Spleen (tissue), 11 donors: ENCODE data around the gene ATXN1. TPM values are rescaled to one million over a fixed set of nuclear protein-coding genes. Genes with fewer than 3 reads are reported as not detected.

Experiments used
- DNase-seq: peaks from one replicate; pipeline ENCODE4 v3.0.0-alpha.2; 2020
- H3K27ac ChIP-seq, 8 donors: fragments of 200-600 bp; sonication (generic) in 7 of 8; 1 replicate in 4 of 8; 2 replicates in 4 of 8; pipeline versions ENCODE4 v1.5.0 to v1.8.0; 2016 to 2021; ENCODE audit warnings: inconsistent platforms in 4 of 8, mild to moderate bottlenecking in 4 of 8, moderate library complexity in 1 of 8
- H3K27me3 ChIP-seq, 7 donors: fragments of 200-600 bp; sonication (generic) in 6 of 7; replicated peaks in 1 of 7; 1 replicate in 4 of 7; 2 replicates in 3 of 7; pipeline versions ENCODE4 v1.5.0 to v1.8.0; 2016 to 2021; ENCODE audit warnings: inconsistent platforms in 3 of 7, mild to moderate bottlenecking in 1 of 7
- H3K36me3 ChIP-seq, 6 donors: fragments of 200-600 bp; sonication (generic) in 5 of 6; 1 replicate in 4 of 6; 2 replicates in 2 of 6; pipeline versions ENCODE4 v1.5.0 to v1.8.0; 2016 to 2021; ENCODE audit warnings: inconsistent platforms in 2 of 6
- H3K4me1 ChIP-seq, 6 donors: fragments of 200-600 bp; sonication (generic) in 5 of 6; 1 replicate in 3 of 6; 2 replicates in 3 of 6; pipeline versions ENCODE4 v1.5.0 to v1.8.0; 2016 to 2021; ENCODE audit warnings: inconsistent platforms in 3 of 6
- H3K4me3 ChIP-seq, 8 donors: fragments of 200-600 bp; sonication (generic) in 7 of 8; 1 replicate in 4 of 8; 2 replicates in 4 of 8; pipeline versions ENCODE4 v1.5.0 to v1.8.0; 2016 to 2021; ENCODE audit warnings: inconsistent platforms in 4 of 8, mild to moderate bottlenecking in 4 of 8, moderate library complexity in 2 of 8
- H3K9me3 ChIP-seq, 8 donors: fragments of 200-600 bp; sonication (generic) in 7 of 8; 1 replicate in 4 of 8; 2 replicates in 4 of 8; pipeline versions ENCODE4 v1.5.0 to v1.8.0; 2016 to 2021; ENCODE audit warnings: inconsistent platforms in 4 of 8
- POLR2A ChIP-seq, 3 donors: fragments of 450-650 bp; IDR thresholded peaks; one replicate each; pipeline ENCODE4 v1.5.1; 2017; ENCODE audit warnings: antibody characterized with exemption in 3 of 3, mild to moderate bottlenecking in 1 of 3
- POLR2AphosphoS5 ChIP-seq, 3 donors: sonication (generic); formaldehyde crosslinking; IDR thresholded peaks; one replicate each; pipeline ENCODE4 v1.5.1; 2017; ENCODE audit warnings: antibody characterized with exemption in 3 of 3
- WGBS, 5 donors: extraction: QIAGEN DNeasy Blood & Tissue Kit in 3 of 5; methylation state at CpG; one replicate each; pipeline versions ENCODE4 v1.1.5 to v1.1.7; 2013 to 2018; 5-methylcytosine and 5-hydroxymethylcytosine counted together
- intact Hi-C: fragments of 100-400 bp; cut with DNase I; formaldehyde crosslinking; loops from one replicate; pipeline ENCODE4 v1.15.0; 2023; ENCODE audit warnings: low total_unique reads
- polyA plus RNA-seq, 3 donors: library from polyadenylated mRNA; stranded (reverse); fragments of 200-250 nt; gene quantifications; one replicate each; pipeline ENCODE4 v1.2.1, GENCODE V29; 2013
- total RNA-seq, 7 donors: library from RNA; depleted of rRNA in 3 of 7; stranded (reverse); fragments of >200 nt in 3 of 7; fragmentation: NEBNext Ultra II Directional in 4 of 7; extraction: Animal tissue kit (Norgen Biotek cat#: 25700) in 4 of 7; gene quantifications; one replicate each; pipeline versions ENCODE4 v1.1.0 to v1.2.1, GENCODE V29; 2016 to 2021
- TF ChIP-seq, protein P1 (sequence below), 11 experiments: fragments of 200-600 bp in 7 of 11; fragments of 450-650 bp in 4 of 11; sonication (generic) in 4 of 11; IDR thresholded peaks in 8 of 11; conservative IDR thresholded peaks in 3 of 11; 1 replicate in 7 of 11; 2 replicates in 4 of 11; pipeline versions ENCODE4 v1.4.0 to v1.8.0; 2016 to 2021; ENCODE audit warnings: antibody characterized with exemption in 11 of 11, inconsistent platforms in 4 of 11, mild to moderate bottlenecking in 1 of 11
- donor health status: healthy with polysubstance abuse.
- donor health status: DM: no; HTN: no; CAD: no; lungs with moderate emphysema.
- donor health status: DM: no; HTN: no; CAD: no.
- donor health status: Bipolar disorder and iron deficiency.
- donor health status: healthy.
- donor health status: DM: no; HTN: no; CAD: no.
- donor health status: DM: yes; HTN: yes; CAD: no.

The ATXN1 gene
- total and polyA plus RNA-seq, 10 donors: 3.5 to 123 (median 73.9) TPM

DNA sequence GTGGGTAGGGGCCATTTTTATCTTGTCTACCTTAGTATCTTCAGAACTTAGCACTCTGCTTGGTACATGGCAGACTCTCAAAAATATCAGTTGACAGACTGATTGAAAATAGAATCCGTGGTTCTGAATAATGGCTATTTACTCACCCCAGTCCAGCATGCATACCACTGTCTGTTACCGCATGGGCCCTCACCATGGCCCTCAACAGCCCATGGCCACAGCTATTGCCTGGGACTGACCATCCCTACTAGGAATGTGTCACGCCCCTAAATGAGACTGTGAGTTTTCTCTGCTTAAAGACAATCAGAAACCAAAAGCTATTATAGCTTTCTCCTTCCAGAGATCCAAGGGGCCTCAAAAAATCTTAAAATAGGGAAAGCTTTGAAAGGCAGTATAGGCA is 207.7 kb downstream of the ATXN1 start:
- Histone ChIP-seq H3K27ac (no peak overlapping the region), H3K4me1 (no peaks in the 10 kb centered on the region), H3K4me3 (no peak overlapping the region), H3K9me3 (no peaks in the 10 kb centered on the region), H3K27me3 (no peaks in the 10 kb centered on the region), H3K36me3 (peaks cover 0 to 37% (median 0%) of the 10 kb centered on the region in 6 donors)
- TF ChIP-seq POLR2AphosphoS5 (IDR thresholded peaks at IDR 0.05) (no peak), POLR2A (IDR thresholded peaks at IDR 0.05) (no peak)
- TF ChIP-seq, protein P1, sequence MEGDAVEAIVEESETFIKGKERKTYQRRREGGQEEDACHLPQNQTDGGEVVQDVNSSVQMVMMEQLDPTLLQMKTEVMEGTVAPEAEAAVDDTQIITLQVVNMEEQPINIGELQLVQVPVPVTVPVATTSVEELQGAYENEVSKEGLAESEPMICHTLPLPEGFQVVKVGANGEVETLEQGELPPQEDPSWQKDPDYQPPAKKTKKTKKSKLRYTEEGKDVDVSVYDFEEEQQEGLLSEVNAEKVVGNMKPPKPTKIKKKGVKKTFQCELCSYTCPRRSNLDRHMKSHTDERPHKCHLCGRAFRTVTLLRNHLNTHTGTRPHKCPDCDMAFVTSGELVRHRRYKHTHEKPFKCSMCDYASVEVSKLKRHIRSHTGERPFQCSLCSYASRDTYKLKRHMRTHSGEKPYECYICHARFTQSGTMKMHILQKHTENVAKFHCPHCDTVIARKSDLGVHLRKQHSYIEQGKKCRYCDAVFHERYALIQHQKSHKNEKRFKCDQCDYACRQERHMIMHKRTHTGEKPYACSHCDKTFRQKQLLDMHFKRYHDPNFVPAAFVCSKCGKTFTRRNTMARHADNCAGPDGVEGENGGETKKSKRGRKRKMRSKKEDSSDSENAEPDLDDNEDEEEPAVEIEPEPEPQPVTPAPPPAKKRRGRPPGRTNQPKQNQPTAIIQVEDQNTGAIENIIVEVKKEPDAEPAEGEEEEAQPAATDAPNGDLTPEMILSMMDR (IDR thresholded peaks at IDR 0.05 in 8 of 11, conservative IDR thresholded peaks at IDR 0.05 in 3 of 11): no peak
- no peak for DNase-seq
- intact Hi-C loops: no loop called here
- WGBS, 5 donors: 97 to 100% (median 98%) methylated on average over 3 of the region's 3 CpGs

GRCh38 chr6:16551466-16551865 is 209.8 kb downstream of the ATXN1 start:
- Histone ChIP-seq H3K4me3 (no peak overlapping the region), H3K4me1 (no peaks in the 10 kb centered on the region), H3K36me3 (peaks cover 0 to 54% (median 0%) of the 10 kb centered on the region in 6 donors), H3K27ac (no peak overlapping the region), H3K27me3 (no peaks in the 10 kb centered on the region), H3K9me3 (no peaks in the 10 kb centered on the region)
- intact Hi-C loops: no loop called here
- DNase-seq: no peak
- WGBS, 5 donors: 92 to 94% (median 93%) methylated on average over 6 of the region's 6 CpGs
- TF ChIP-seq POLR2AphosphoS5 (IDR thresholded peaks at IDR 0.05) (no peak), POLR2A (IDR thresholded peaks at IDR 0.05) (no peak)
- TF ChIP-seq, protein P1 (IDR thresholded peaks at IDR 0.05 in 8 of 11, conservative IDR thresholded peaks at IDR 0.05 in 3 of 11): no peak

GRCh38 chr6:16548121-16548520 is 213.1 kb downstream of the ATXN1 start:
- intact Hi-C loops: no loop called here
- H3K4me1 ChIP-seq: no peaks in the 10 kb centered on the region

GRCh38 chr6:16547587-16547986 is 213.7 kb downstream of the ATXN1 start:
- intact Hi-C loops: no loop called here
- no peaks in the 10 kb centered on the region for H3K27me3 ChIP-seq
- no peaks in the 10 kb centered on the region for H3K9me3 ChIP-seq
- WGBS, 5 donors: 83 to 92% (median 88%) methylated on average over 4 of the region's 4 CpGs
- TF ChIP-seq POLR2AphosphoS5 (IDR thresholded peaks at IDR 0.05) (no peak), POLR2A (IDR thresholded peaks at IDR 0.05) (no peak)
- TF ChIP-seq, protein P1 (IDR thresholded peaks at IDR 0.05 in 8 of 11, conservative IDR thresholded peaks at IDR 0.05 in 3 of 11): no peak
- no peaks in the 10 kb centered on the region for H3K4me1 ChIP-seq
- peaks cover 0 to 62% (median 0%) of the 10 kb centered on the region in 6 donors for H3K36me3 ChIP-seq
- no peak overlapping the region for H3K27ac ChIP-seq
- DNase-seq: no peak
- no peak overlapping the region for H3K4me3 ChIP-seq

More at GRCh38 chr6:16548121-16548520, 213.1 kb downstream of the ATXN1 start:
- DNase-seq: no peak
- H3K4me3 ChIP-seq: no peak overlapping the region
- no peak overlapping the region for H3K27ac ChIP-seq
- no peaks in the 10 kb centered on the region for H3K9me3 ChIP-seq
- whole genome bisulfite sequencing, 5 donors: 94 to 100% (median 95%) methylated on average over 2 of the region's 2 CpGs
- H3K27me3 ChIP-seq: no peaks in the 10 kb centered on the region
- TF ChIP-seq, protein P1 (IDR thresholded peaks at IDR 0.05 in 8 of 11, conservative IDR thresholded peaks at IDR 0.05 in 3 of 11): no peak
- TF ChIP-seq POLR2AphosphoS5 (IDR thresholded peaks at IDR 0.05): no peak
- no peak for TF ChIP-seq POLR2A (IDR thresholded peaks at IDR 0.05)
- H3K36me3 ChIP-seq: peaks cover 0 to 67% (median 0%) of the 10 kb centered on the region in 6 donors
